ENCODE measurements around the gene ADK.

DNA sequence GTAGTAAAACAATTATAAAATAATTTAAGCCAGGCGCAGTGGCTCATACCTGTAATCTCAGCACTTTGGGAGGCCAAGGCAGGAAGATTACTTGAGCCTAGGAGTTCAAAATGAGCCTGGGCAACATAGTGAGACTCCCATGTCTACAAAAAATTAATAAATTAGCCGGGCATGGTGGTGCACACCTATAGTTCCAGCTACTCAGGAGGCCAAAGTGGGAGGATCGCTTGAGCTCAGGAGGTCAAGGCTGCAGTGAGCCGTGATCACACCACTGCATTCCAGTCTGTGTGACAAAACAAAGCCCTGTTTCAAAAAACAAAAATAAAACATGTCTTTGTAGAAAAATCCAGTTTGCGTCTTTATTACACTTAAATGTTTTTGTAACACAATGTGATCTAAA is 533.4 kb downstream of the ADK start:
- TF ChIP-seq CTCF (IDR thresholded peaks at IDR 0.05) (no peak), POLR2A (IDR thresholded peaks at IDR 0.05) (no peak), POLR2AphosphoS5 (IDR thresholded peaks at IDR 0.05) (no peak)

All from breast epithelium (tissue), 3 donors.